ENCODE data around the gene AEBP2.
A peak's percentile ranks its signal among the peaks of the same experiment; 100 is the strongest.

The AEBP2 gene

GRCh38 chr12:19477071-19477470 lies 37.8 kb downstream of the AEBP2 start:
- no peak overlapping the region for H3K4me3 ChIP-seq (ENCODE audit: low read length)
- no peak for DNase-seq (ENCODE audit: low read depth)
- no peak for TF ChIP-seq CTCF (IDR thresholded peaks at IDR 0.05; ENCODE audit: insufficient read depth, low read depth, low read length, missing control alignments)

GRCh38 chr12:19480459-19480858 lies 41.2 kb downstream of the AEBP2 start:
- no peak for DNase-seq (ENCODE audit: low read depth)
- no peak for TF ChIP-seq CTCF (IDR thresholded peaks at IDR 0.05; ENCODE audit: insufficient read depth, low read depth, low read length, missing control alignments)
- no peak overlapping the region for H3K4me3 ChIP-seq (ENCODE audit: low read length)

GRCh38 chr12:19482036-19482435 lies 42.7 kb downstream of the AEBP2 start:
- peak; percentile 65 for DNase-seq (ENCODE audit: low read depth)
- no peak for TF ChIP-seq CTCF (IDR thresholded peaks at IDR 0.05; ENCODE audit: insufficient read depth, low read depth, low read length, missing control alignments)
- no peak overlapping the region for H3K4me3 ChIP-seq (ENCODE audit: low read length)

GRCh38 chr12:19482551-19483109 lies 43.3 kb downstream of the AEBP2 start:
- TF ChIP-seq CTCF (IDR thresholded peaks at IDR 0.05; ENCODE audit: insufficient read depth, low read depth, low read length, missing control alignments): no peak
- DNase-seq (ENCODE audit: low read depth): peak; percentile 92
- H3K4me3 ChIP-seq (ENCODE audit: low read length): no peak overlapping the region

GRCh38 chr12:19483727-19484126 lies 44.4 kb downstream of the AEBP2 start:
- H3K4me3 ChIP-seq (ENCODE audit: low read length): no peak overlapping the region
- DNase-seq (ENCODE audit: low read depth): peak; percentile 93
- no peak for TF ChIP-seq CTCF (IDR thresholded peaks at IDR 0.05; ENCODE audit: insufficient read depth, low read depth, low read length, missing control alignments)

- H3K4me3 ChIP-seq (ENCODE audit: low read length): no peak overlapping the region
- no peak for DNase-seq (ENCODE audit: low read depth)
- TF ChIP-seq CTCF (IDR thresholded peaks at IDR 0.05; ENCODE audit: insufficient read depth, low read depth, low read length, missing control alignments): no peak
Observed at GRCh38 chr12:19484738-19485137, 45.4 kb downstream of the AEBP2 start.

GRCh38 chr12:19485240-19485639 lies 45.9 kb downstream of the AEBP2 start:
- DNase-seq (ENCODE audit: low read depth): peak; percentile 76
- no peak for TF ChIP-seq CTCF (IDR thresholded peaks at IDR 0.05; ENCODE audit: insufficient read depth, low read depth, low read length, missing control alignments)
- no peak overlapping the region for H3K4me3 ChIP-seq (ENCODE audit: low read length)
